SK-N-SH (cell line): ENCODE results near the gene PRRX1. TPM values are rescaled to one million over a fixed set of nuclear protein-coding genes. Genes with fewer than 3 reads are reported as not detected.

Experiments
- CTCF ChIA-PET: fragments of 300-600, 350-600 bp; formaldehyde crosslinking; extraction: SDS; loops from one replicate; lab custom pipeline; 2021; lab: Yijun Ruan, JAX
- POLR2A ChIA-PET: fragments of 350-600 bp; sonication (Branson Sonifier 250); formaldehyde crosslinking; extraction: SDS; loops from one replicate; lab custom pipeline; 2020; ENCODE audit warnings: antibody characterized with exemption, inconsistent platforms; lab: Yijun Ruan, JAX
- DNase-seq: peaks from one replicate; pipeline ENCODE4 v3.0.0; 2012
- H2AFZ ChIP-seq: fragments of 200-600 bp; sonication (generic); 2 replicates; pipeline ENCODE4 v1.8.1; 2016; ENCODE audit warnings: antibody characterized with exemption, mild to moderate bottlenecking, low read depth
- H3F3A ChIP-seq: fragments of 200-600 bp; sonication (generic); replicated peaks from 2 replicates; pipeline ENCODE3; 2016; ENCODE audit warnings: antibody characterized with exemption, mild to moderate bottlenecking; ENCODE audit not compliant: insufficient read depth
- H3K27ac ChIP-seq, 2 experiments: fragments of 200-500 bp in 1 of 2; fragments of 200-600 bp in 1 of 2; sonication (Bioruptor generic) in 1 of 2; sonication (generic), shearing (Covaris generic) in 1 of 2; 2 replicates each; pipeline versions ENCODE4 v1.5.1 to v1.6.1; 2014 to 2016; ENCODE audit warnings: low read depth in 2 of 2, inconsistent platforms in 1 of 2, low read length in 1 of 2, mild to moderate bottlenecking in 1 of 2, mixed read lengths in 1 of 2
- H3K27me3 ChIP-seq: fragments of 200-600 bp; sonication (generic), shearing (Covaris generic); 2 replicates; pipeline ENCODE4 v1.6.1; 2016; ENCODE audit warnings: mixed run types; ENCODE audit not compliant: insufficient read depth
- H3K36me3 ChIP-seq, 2 experiments: fragments of 200-500 bp in 1 of 2; fragments of 200-600 bp in 1 of 2; sonication (Bioruptor generic) in 1 of 2; sonication (generic) in 1 of 2; replicated peaks in 1 of 2; 2 replicates each; pipeline versions ENCODE3 to v1.5.1; 2014 to 2016; ENCODE audit warnings: low read length in 1 of 2, mild to moderate bottlenecking in 1 of 2; ENCODE audit not compliant: insufficient read depth in 2 of 2, control insufficient read depth in 1 of 2
- H3K4me1 ChIP-seq, 2 experiments: fragments of 200-500 bp in 1 of 2; fragments of 200-600 bp in 1 of 2; sonication (Bioruptor generic) in 1 of 2; sonication (generic), shearing (Covaris generic) in 1 of 2; 2 replicates each; pipeline versions ENCODE4 v1.5.1 to v1.6.1; 2014 to 2016; ENCODE audit warnings: low read depth in 1 of 2, low read length in 1 of 2, mixed run types in 1 of 2; ENCODE audit not compliant: insufficient read depth in 2 of 2, control insufficient read depth in 1 of 2
- H3K4me2 ChIP-seq: fragments of 200-600 bp; sonication (generic), shearing (Covaris generic); 2 replicates; pipeline ENCODE4 v1.6.1; 2017; ENCODE audit warnings: mixed run types
- H3K4me3 ChIP-seq, 2 experiments: fragments of 200-500 bp in 1 of 2; fragments of 200-600 bp in 1 of 2; sonication (Bioruptor generic) in 1 of 2; sonication (generic), shearing (Covaris generic) in 1 of 2; 2 replicates each; pipeline versions ENCODE4 v1.5.1 to v1.8.1; 2014 to 2016; ENCODE audit warnings: low read depth in 2 of 2, inconsistent platforms in 1 of 2, low read length in 1 of 2, mild to moderate bottlenecking in 1 of 2, mixed read lengths in 1 of 2, moderate library complexity in 1 of 2
- H3K79me2 ChIP-seq: fragments of 200-600 bp; sonication (generic); 2 replicates; pipeline ENCODE4 v1.8.1; 2017; ENCODE audit warnings: mild to moderate bottlenecking; ENCODE audit not compliant: insufficient read depth
- H3K9ac ChIP-seq: fragments of 200-600 bp; sonication (generic); 2 replicates; pipeline ENCODE4 v1.6.1; 2017; ENCODE audit warnings: mixed run types
- H3K9me2 ChIP-seq: fragments of 200-600 bp; sonication (generic); 2 replicates; pipeline ENCODE4 v1.6.1; 2017; ENCODE audit warnings: mixed run types
- H3K9me3 ChIP-seq: fragments of 200-600 bp; sonication (generic); 2 replicates; pipeline ENCODE4 v1.6.1; 2017; ENCODE audit warnings: mixed run types, mild to moderate bottlenecking, moderate library complexity
- H4K20me1 ChIP-seq: fragments of 200-600 bp; sonication (generic); 2 replicates; pipeline ENCODE4 v1.6.1; 2017; ENCODE audit warnings: mild to moderate bottlenecking, mixed run types; ENCODE audit not compliant: insufficient read depth
- CTCF ChIP-seq: fragments of 200-600 bp; sonication (generic); IDR thresholded peaks from 2 replicates; pipeline ENCODE4 v1.6.1; 2017; ENCODE audit warnings: antibody characterized with exemption, mild to moderate bottlenecking, moderate library complexity
- ELF1 ChIP-seq: IDR thresholded peaks from 2 replicates; pipeline ENCODE4 v1.4.0; 2012
- EZH2phosphoT487 ChIP-seq: fragments of 200-600 bp; sonication (generic); IDR thresholded peaks from 2 replicates; pipeline ENCODE4 v1.6.1; 2017; ENCODE audit warnings: low read depth, mixed run types, mild to moderate bottlenecking, antibody characterized with exemption, moderate library complexity, borderline replicate concordance
- FOSL2 ChIP-seq: IDR thresholded peaks from 2 replicates; pipeline ENCODE4 v1.4.0; 2012; ENCODE audit warnings: low read depth, mild to moderate bottlenecking, moderate library complexity, borderline replicate concordance
- FOXJ3 ChIP-seq: sonication (generic); formaldehyde crosslinking; IDR thresholded peaks from 2 replicates; pipeline ENCODE4 v1.5.1; 2020; ENCODE audit warnings: mild to moderate bottlenecking, missing genetic modification reagents
- GABPA ChIP-seq: IDR thresholded peaks from 2 replicates; pipeline ENCODE4 v1.4.0; 2012; ENCODE audit warnings: low read depth, mild to moderate bottlenecking
- MEF2A ChIP-seq: IDR thresholded peaks from 2 replicates; pipeline ENCODE4 v1.4.0; 2012; ENCODE audit warnings: low read depth, borderline replicate concordance
- MXI1 ChIP-seq: IDR thresholded peaks from 2 replicates; pipeline ENCODE4 v1.6.1; 2012; ENCODE audit warnings: mild to moderate bottlenecking, low read depth, low read length, improper control_type of control experiment
- NFIC ChIP-seq: IDR thresholded peaks from 2 replicates; pipeline ENCODE4 v1.4.0; 2012; ENCODE audit warnings: borderline replicate concordance
- PBX3 ChIP-seq: IDR thresholded peaks from 2 replicates; pipeline ENCODE4; 2012
- POLR2AphosphoS5 ChIP-seq: IDR thresholded peaks from 2 replicates; pipeline ENCODE4 v1.6.1; 2012; ENCODE audit warnings: low read depth, low read length
- RCOR1 ChIP-seq: fragments of 150-350 bp; IDR thresholded peaks from 2 replicates; pipeline ENCODE4 v1.6.1; 2017; ENCODE audit warnings: antibody characterized with exemption, low read length
- RXRA ChIP-seq: IDR thresholded peaks from 2 replicates; pipeline ENCODE4 v1.4.0; 2012; ENCODE audit warnings: low read depth, mild to moderate bottlenecking, borderline replicate concordance
- SIN3A ChIP-seq: IDR thresholded peaks from 2 replicates; pipeline ENCODE4 v1.6.1; 2012; ENCODE audit warnings: low read depth, mild to moderate bottlenecking, low read length, moderate library complexity, borderline replicate concordance
- SMC3 ChIP-seq: IDR thresholded peaks from 2 replicates; pipeline ENCODE4 v1.6.1; 2012; ENCODE audit warnings: low read depth, low read length, improper control_type of control experiment
- TAF1 ChIP-seq: IDR thresholded peaks from 2 replicates; pipeline ENCODE4 v1.6.1; 2012; ENCODE audit warnings: low read depth, mild to moderate bottlenecking, low read length, moderate library complexity, borderline replicate concordance
- YY1 ChIP-seq: IDR thresholded peaks from 2 replicates; pipeline ENCODE4 v1.4.0; 2012; ENCODE audit warnings: low read depth, mild to moderate bottlenecking
- WGBS: methylation state at CpG from one replicate; pipeline ENCODE4 v1.1.6; 2017; ENCODE audit warnings: low lambda C conversion rate; 5-methylcytosine and 5-hydroxymethylcytosine counted together
- polyA plus RNA-seq, 3 experiments: library from polyadenylated mRNA; depleted of rRNA; stranded (reverse); fragments of >200 nt; gene quantifications; 2 replicates each; pipeline ENCODE4 v1.2.3, GENCODE V29; 2012
- TF ChIP-seq, protein P1 (sequence below): IDR thresholded peaks from 2 replicates; pipeline ENCODE4 v1.4.0; 2012; ENCODE audit warnings: low read depth
- TF ChIP-seq, protein P2 (sequence below): fragments of 150-350 bp; IDR thresholded peaks from 2 replicates; pipeline ENCODE4 v1.6.1; 2017; ENCODE audit warnings: antibody characterized with exemption, low read length, low read depth, borderline replicate concordance

PRRX1 gene
- polyA plus RNA-seq, 1 of the 3 experiments (the other 2 are of a cell fraction), result 356 TPM

DNA sequence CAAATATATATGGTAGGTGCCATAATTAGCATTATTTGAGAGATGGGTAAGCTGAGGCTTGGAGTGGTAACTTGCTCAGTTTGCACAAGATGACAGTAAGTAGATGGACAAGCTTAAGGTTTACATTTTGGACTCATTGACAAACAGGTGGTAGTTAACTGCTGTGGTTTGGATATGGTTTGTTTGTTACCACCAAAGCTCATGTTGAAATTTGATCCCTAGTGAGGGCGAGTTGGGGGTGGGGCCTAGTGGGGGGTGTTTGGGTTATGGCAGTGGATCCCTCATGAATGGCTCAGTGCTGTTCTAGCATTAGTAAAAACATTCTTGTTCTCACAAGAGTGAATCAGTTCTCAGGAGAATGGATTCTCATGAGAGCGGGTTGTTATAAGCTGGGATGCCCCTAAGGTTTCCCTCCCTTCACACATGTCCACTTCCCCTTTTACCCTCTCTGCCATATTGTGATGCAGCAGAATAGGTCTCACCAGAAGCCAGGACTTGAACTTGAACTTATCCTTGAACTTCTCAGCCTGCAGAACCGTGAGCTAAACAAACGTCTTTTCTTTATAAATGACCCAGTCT is 6.6 kb upstream of the PRRX1 start:
- peaks cover 7% of the 10 kb centered on the region; the same call in 1 of the 2 replicates for H3K79me2 ChIP-seq
- TF ChIP-seq MXI1 (no peak), FOSL2 (no peak), RCOR1 (no peak), YY1 (no peak), FOXJ3 (CRISPR knock-in tag) (no peak), SMC3 (no peak), MEF2A (no peak), TAF1 (no peak), POLR2AphosphoS5 (no peak), NFIC (no peak), SIN3A (no peak), ELF1 (no peak), CTCF (no peak)
- TF ChIP-seq, protein P1, sequence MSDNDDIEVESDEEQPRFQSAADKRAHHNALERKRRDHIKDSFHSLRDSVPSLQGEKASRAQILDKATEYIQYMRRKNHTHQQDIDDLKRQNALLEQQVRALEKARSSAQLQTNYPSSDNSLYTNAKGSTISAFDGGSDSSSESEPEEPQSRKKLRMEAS, result no peak
- no peaks in the 10 kb centered on the region for H3K36me3 ChIP-seq
- ChIA-PET POLR2A (no interaction called here), CTCF (interaction anchor here (1.2 kb wide), 1 partner anchor 11 kb away, joined by 3 read pairs; no protein-coding TSS in a partner anchor)
- H3K9me2 ChIP-seq, result no peaks in the 10 kb centered on the region
- H2AFZ ChIP-seq, result no peak overlapping the region
- no peaks in the 10 kb centered on the region for H3K27me3 ChIP-seq
- 36% methylated on average over 4 of the region's 4 CpGs for WGBS
- no peaks in the 10 kb centered on the region for H4K20me1 ChIP-seq
- H3K4me2 ChIP-seq, result no peak overlapping the region
- DNase-seq, result no peak
- peaks cover 0 to 4% of the 10 kb centered on the region in 2 experiments; a peak in 1 of 4 replicates for H3K4me1 ChIP-seq
- no peak overlapping the region for H3K9ac ChIP-seq
- H3K4me3 ChIP-seq, result no peak overlapping the region
- peaks cover 6% of the 10 kb centered on the region for H3F3A ChIP-seq
- H3K9me3 ChIP-seq, result no peaks in the 10 kb centered on the region
- no peak overlapping the region for H3K27ac ChIP-seq

- Histone ChIP-seq H3K4me1 (peaks cover 0 to 4% of the 10 kb centered on the region in 2 experiments; a peak in 1 of 4 replicates), H3K9me2 (no peaks in the 10 kb centered on the region), H3K4me2 (no peak overlapping the region), H3K27me3 (no peaks in the 10 kb centered on the region), H3K36me3 (no peaks in the 10 kb centered on the region), H4K20me1 (no peaks in the 10 kb centered on the region), H3K27ac (no peak overlapping the region), H3K9ac (no peak overlapping the region), H3K4me3 (no peak overlapping the region), H3K9me3 (no peaks in the 10 kb centered on the region), H3F3A (peaks cover 23% of the 10 kb centered on the region), H2AFZ (0 out of 2 replicates have a peak overlapping the region, but pooled peaks have one; percentile 24), H3K79me2 (peaks cover 29% of the 10 kb centered on the region)
- DNase-seq, result no peak
- ChIA-PET POLR2A (no interaction called here), CTCF (interaction anchor here (0.6 to 1.4 kb wide), 3 partner anchors 27 to 359 kb away, joined by 3 read pairs; no protein-coding TSS in a partner anchor)
- 70% methylated on average over 12 of the region's 13 CpGs for WGBS
- TF ChIP-seq YY1 (no peak), GABPA (no peak), FOSL2 (no peak), CTCF (no peak), PBX3 (no peak), EZH2phosphoT487 (no peak), POLR2AphosphoS5 (no peak), MEF2A (no peak), RXRA (no peak), SMC3 (no peak), SIN3A (no peak), NFIC (no peak)
- TF ChIP-seq, protein P2, sequence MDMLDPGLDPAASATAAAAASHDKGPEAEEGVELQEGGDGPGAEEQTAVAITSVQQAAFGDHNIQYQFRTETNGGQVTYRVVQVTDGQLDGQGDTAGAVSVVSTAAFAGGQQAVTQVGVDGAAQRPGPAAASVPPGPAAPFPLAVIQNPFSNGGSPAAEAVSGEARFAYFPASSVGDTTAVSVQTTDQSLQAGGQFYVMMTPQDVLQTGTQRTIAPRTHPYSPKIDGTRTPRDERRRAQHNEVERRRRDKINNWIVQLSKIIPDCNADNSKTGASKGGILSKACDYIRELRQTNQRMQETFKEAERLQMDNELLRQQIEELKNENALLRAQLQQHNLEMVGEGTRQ, result no peak
Observed at GRCh38 chr1:170659399-170660035, 4.4 kb upstream of the PRRX1 start.
